NCI-H748 (cell line): ENCODE results near the gene ENAH.
"Not testable (repeated sequence)": the region's sequence is repeated elsewhere in the genome, so short reads cannot be mapped to it uniquely, and the experiment has no call there.

Experiments
- DNase-seq: peaks from one replicate; lab custom pipeline; 2025; ENCODE audit not compliant: unreplicated experiment; lab: John Stamatoyannopoulos, UW

The ENAH gene

DNA sequence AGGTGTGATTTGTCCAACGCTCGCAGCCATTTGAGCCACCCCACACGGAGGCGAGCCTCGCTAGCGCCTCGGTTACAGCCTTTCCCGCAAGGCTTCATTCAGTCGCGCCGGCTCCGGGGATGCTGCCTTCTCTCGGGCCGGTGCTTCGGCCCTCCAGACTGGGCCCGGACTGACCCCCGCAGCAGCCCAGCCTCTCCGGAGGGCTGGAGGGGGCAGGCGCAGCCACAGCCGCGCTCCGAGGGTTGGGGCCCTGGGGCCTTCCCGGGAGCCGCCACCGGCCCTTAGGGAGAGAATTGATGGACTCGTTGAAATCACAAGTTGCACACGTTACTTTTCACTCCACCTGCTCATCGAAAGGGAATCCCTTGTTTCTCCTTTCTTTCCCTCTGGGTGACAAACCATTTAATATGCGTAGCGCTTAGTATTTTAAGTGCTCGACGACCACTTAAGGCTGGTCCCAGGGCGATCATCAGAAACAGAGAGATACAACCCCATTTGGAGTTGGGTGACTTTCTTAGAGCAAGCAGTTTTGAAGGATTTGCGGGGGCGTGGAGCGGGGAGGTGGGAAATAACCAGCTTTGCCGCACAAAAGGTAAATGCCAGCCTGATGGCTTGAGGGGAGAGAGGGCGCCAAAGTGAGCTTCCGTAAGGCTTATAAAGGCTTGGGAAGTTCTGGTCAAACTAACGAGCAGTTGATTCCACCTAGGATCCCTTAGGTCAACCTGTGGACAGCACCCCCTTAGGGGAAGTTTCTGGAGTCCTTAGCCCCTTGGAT, 24.6 kb upstream of the ENAH start:
- no peak for DNase-seq

DNA sequence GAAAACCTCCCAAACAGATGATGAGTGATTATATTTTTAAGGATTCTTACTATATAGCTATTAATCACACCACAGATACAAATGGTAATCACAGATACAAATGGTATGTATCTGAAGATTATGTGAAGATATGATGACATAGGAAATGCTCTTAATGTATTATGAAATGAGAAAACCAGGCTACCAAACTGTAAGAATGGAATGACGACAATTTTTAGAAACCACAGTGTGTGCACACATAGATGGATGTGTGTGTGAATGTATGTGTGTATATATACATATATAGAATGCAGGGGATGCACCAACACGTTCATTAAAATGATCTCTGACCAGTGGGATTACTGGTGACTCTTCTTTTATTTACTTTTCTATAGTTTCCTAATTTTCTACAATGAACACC, 21.5 kb upstream of the ENAH start:
- no peak for DNase-seq

DNA sequence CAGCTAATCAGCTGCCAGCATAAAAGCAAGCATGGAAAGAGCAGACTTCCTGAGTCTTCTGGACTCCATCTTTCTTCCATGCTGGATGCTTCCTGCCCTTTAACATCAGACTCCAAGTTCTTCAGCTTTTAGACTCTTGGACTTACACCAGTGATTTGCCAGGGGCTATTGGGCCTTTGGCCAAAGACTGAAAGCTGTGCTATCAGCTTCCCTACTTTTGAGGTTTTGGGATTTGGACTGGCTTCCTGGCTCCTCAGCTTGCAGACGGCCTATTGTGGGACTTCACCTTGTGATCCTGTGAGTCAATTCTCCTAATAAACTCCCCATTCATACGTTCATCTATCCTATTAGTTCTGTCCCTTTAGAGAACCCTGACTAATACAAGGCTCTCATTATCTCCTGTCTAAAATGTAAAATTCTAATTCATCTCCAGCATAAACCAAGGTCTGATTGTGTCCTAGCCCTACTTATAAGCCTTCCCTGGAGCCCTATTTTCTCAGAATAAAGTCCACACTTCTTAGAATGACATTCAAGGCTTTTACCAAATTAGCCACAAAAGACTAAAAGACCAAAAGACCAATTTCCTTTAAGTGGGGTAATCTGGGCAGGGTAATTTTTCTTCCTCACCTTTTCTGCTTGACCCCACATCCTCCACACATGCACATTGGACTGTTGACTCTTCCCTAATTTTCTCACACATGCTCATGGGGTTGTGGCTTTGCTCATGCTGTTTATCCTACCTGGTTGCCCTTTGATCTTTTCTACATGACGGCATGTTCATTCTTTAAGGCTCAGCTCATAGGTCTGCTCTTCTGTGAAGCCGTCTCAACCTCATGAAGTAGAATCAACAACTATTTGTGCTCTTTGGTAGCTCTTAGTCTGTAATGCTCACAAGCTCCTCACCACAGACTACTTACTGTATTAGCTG, 18.1 kb upstream of the ENAH start:
- no peak for DNase-seq

DNA sequence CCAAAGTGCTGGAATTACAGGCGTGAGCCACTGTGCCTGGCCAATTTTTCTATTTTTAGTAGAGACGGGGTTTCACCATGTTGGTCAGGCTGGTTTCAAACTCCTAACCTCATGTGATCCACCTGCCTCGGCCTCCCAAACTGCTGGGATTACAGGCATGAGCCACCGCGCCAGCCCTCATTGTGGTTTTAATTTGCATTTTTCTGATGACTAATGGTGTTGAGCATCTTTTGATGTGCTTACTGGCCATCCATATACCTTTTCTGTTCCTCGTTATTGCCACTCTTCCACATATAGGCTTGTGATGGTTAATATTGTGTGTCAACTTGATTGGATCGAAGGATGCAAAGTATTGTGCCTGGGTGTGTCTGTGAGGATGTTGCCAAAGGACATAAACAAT, 17.4 kb upstream of the ENAH start:
- no peak for DNase-seq

DNA sequence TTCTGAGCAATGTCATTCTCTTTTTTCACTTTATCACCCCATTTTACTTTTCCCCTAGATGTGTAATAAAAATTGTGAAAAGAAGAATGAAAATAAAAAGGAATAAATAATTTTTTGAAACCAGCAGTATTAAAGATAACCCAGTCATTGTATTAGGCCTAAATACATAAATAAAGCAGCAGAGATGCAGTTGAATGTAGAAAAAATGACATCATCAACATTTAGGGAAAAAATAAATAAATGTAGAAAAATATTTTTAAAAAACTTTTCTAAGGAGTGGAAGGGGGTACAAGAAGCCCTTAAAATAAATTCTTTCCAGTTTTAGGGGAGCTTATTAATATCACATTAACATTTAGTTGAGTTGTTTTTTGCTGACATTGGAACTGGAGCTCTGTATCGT, 15.3 kb upstream of the ENAH start:
- no peak for DNase-seq

DNA sequence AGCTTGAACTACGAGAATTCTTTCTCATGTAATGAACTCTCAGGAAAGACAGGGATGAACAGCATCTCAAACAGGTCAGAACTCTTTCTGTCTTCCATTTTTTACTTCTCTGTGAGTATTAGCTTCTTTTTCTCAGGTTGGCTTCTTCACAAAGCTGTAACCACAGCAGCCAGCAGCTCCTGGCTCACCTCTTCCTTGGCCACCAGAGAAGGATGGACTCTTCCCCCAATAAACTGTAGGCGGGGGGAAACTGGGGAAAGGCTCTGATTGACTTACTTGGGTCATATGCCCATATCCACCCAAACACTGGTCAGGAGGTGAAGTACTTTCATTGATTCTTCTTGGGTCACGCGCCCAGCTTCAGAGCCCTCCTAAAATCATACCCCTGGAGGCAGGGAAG, 14.4 kb upstream of the ENAH start:
- no peak for DNase-seq

DNA sequence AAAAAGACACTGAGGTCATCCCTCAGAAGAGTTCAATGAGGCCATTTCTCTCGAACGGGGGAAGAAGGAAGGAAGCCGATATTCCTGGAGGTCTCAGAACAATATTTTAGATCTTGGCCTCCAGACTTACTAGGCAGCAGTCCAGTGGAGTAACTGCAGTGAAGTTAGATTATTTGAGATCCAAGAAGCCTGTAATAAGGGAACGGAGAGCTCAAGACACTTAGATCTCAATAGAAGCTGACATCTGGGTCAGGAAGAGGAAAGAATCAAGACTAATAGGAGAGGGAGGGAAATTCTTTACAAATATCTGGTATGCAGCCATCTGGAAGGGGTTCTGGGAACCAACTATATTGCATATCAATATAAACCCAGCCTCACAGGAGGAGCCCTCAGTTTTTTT, 13.6 kb upstream of the ENAH start:
- no peak for DNase-seq

DNA sequence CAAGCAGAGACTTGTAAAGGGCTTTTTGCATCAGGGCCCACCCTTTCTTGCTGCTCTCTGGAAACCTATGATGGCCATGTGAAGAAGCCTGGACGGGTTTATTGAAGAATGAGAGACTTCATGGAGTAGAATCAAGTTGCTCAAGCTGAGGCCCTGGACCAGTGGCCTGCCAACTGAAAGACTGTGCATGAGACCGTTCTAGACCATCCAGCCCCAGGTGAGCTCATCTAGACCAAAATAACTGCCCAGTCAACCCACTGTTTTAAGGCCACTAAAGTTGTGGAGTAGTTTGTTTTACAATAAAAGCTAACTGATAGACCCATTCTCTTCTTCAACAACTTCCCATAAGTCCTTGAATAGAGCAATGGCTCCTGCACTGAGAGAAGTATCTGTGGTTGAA, 11.8 kb upstream of the ENAH start:
- DNase-seq: no peak

DNA sequence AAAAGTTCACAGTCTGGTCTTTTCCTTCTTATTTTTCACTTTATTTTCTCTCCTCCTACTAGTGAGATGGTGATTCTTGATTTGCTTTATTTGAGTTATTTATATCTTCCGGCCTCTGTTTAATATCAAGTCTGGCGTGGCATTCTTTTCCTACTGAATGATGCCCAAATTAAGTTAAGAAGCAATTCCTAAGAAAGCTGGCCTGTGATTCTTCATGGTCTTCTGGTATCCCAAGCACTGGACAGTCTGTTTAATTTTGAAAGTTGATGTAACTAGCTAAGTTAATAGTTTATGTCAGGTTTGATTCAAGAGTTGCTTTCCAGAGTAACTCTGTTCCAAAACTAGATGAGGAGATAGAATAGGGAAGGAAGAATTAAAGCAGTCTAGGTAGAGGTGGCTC, 9.2 kb upstream of the ENAH start:
- no peak for DNase-seq

DNA sequence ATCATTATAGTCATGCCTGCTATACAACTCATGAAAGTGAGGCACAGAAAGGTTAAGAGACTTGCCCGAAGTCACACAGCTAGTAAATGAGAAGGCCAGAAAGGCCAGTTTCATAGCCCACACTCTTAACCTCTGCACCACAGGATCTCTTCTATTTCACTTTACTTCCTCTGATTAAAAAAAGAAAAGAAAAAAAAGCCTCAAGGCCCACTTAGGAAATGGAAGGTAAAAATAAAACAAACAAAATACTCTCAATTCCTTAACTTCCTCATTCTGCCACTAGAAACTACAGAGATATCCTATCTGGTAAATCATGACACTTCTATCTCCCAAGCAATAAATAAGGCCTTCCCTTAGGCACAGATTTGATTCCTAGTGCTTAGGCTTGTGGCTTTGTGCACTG, 7.6 kb upstream of the ENAH start:
- no peak for DNase-seq

DNA sequence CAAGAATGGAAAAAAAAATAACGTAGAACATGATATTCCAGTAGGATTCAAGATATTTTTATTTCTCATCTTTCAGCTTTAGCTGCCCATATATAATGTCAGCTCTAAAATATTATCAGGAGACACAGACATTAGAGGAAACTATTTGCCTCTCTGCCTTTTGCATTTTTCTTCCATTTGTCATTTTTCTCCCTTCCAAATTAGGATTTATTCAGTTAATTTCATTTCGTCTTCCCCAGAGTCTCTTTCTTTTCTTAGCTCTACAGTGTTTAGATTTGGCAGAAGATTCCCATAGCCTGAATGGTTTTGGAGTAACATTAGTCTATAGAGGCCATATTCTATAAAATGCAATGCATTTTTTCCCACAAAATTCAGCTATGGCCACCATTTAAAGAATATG, 5.1 kb upstream of the ENAH start:
- DNase-seq: no peak

DNA sequence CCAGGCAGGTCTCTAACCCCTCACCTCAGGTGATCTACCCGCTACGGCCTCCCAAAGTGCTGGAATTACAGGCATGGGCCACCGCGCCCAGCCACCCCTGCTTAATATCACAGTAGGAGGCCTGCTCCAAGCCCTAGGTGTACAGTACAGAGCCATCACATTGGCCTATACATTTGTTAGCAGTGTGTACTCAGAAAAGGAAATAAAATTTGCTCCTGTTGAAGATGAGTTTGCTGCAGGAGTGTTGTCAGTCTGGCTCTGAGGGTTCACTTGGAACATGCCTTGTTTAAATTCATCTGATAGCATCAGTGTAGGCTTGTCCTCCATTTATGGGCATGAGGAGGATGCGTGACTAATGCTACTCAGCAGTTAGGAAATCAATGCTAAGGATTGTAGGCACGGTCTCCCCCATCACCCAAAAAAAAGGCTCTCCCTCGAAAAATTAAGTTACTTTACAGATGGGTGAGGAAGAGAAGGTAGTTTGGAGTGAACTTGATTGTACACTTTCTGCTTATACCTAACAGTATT, 4.6 kb upstream of the ENAH start:
- DNase-seq: no peak

DNA sequence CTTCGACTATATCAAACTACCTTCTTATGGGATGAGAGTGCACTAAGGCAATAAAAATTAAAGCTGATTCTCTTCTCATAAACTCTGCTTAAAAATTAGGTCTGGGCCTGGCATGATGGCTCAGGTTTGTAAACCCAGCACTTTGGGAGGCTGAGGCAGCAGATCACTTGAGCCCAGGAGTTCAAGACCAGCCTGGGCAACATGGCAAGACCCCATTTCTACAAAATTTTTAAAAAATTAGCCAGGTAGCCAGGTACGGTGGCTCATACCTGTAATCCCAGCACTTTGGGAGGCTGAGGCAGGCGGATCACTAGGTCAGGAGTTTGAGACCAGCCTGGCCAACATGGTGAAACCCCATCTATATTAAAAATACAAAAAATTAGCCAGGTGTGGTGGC, 3.3 kb upstream of the ENAH start:
- not testable (repeated sequence) for DNase-seq

DNA sequence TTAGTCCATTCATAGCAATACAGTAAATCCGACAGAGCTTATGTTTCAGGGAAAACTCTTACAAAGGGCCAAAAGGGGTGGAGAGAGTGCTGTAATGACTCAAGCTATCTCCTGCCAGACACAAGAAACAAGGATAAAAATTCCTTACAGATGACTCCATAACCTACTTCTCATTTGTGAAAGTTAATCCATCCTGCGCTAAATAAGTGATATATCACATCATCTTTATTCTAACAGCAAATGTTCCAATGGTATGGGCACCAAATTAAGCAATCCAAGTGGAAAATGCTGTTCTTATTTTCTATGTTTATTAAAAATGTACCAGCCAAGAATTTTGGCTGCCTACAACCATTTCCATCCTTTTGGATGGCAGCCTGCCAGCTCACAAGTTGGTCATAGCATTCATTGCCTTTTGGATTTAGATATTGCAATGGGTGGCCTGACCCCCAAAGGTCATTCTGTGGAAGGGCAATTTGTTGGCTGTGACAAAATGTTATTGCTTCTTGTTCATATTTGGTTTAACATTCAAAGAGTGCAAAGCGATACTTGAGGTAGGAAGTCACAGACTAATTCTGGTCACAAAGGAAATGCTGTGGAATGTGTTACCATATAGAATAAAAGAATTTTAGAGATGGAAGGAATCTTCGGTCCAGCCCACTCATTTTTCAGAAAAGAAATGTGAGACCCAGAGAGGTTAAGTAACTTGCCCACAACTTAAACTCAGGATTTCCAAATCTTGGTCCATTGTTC, 2.8 kb upstream of the ENAH start:
- peak; percentile 2 for DNase-seq

DNA sequence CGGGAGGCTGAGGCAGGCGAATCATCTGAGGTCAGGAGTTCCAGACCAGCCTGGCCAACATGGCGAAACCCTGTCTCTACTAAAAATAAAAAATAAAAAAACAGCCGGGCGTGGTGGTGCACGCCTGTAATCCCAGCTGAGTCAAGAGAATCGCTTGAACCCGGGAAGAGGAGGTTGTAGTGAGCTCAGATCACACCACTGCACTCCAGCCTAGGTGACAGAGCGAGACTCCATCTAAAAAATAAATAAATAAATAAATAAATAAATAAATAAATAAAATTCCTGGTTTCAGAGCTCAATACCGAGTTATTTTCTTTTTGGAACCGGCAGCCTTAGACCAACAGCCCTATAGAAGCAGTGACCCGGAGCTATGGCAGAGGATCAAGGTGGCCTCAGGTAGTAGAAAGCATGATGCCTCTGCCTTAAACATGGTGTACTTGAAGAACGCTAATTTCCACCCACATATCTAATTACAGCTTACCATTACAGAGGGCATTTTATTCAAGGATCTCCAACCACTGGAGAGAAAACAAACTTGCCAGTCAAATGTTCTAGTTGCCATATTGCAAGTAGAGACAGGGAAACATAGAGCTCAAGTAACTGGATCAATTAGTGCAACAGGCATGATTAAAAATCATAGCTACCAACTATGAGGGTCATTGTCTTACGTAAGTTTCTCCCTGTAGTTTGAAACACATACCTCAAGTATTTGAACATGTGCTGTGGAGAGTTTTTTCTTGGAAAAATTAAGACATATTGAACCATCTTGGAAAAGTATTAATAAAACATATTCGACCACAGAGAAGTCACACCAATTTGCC, 2.0 kb upstream of the ENAH start:
- no peak for DNase-seq

DNA sequence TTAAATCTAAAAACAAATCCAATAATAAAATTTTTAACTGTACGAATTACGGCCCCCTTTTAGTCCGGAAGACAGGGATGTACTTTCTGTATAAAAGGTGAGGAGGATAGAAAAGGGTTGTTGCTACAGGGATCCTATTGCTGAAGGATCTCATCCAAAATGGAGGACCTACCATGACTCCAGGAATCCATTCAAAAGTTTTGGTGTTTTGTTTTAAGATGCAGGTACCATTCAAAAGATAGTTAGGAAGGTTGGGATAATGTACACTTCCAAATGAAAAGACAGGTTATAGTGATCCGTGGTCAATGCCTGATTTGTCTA, 1.3 kb upstream of the ENAH start:
- DNase-seq: no peak

DNA sequence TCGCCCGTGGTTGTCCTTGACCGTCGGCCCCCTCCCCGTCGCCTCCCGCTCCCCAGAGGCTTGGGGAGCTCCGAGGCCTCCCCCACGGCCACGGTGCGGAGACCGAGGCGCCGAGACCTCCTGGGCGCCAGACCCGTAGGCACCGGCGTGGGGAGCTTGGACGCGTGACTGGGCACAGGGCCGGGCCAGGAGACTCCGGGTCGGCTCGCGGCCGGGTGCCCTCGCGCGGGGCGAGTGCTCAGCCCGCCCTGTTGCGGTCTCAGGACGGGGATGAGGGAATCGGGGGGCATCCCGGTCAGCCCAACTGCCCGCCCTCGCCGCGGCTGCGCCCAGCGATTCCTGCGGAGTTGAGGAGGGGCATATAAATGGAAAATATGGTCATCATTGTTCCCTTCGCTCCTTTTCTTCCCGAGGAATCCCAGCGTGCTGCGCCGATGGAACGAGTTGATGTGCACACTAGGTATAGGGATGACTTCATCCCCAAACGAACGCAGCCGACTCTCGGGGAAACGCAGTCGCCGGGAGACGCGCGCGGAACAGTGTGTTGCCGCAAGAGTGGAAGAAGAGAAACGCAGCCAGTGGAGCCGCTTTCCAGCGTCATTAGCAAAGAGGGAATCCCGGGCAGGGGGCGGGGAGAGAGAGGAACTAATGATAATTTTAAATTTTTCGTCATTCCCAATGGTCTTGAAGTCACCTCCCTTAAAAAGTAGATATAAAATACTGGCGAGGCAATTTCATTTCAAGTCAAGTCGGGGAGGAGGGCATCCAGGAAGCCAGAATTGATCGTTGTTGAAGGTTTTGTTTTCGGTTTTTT, 747 bp upstream of the ENAH start:
- DNase-seq: peak; percentile 83

DNA sequence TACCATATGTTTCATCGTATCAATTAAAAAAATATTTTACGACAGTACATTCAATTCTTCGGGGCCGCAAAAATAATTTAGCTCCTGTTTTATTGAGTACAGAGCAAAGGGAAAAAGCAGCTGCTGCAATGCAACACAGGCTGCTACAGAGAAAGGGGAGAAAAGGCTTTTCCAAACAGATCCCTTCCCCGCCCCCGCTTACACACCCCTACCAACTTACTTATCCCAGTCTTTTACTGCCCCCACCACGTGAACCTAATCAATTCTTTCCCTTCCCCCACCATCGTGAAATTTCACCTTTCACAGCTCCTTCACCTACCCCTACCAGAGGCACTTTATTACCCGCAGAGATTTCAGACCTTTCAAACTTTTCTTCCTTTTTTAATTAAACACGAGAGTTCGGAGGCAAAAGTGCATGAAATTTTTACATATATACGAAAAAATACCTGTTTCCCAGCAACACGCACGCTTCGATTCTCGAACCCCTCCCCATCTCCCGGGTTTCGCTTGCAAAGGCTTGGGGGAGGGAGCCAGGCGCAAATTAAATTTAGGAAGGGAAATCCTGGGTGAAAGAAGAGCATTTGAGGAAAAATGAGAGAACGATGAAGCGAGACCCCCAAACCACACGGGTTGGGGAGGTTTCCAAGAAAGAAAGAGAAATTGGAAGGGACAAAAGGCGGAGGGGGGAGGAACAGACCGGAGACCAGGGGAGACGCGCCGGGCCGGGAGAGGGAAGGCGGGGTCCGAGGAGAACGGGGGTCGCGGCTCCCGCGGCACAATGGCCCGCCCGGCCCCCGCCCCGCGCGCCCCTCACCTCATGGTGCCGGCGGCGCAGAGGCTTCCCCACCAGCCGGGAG, 823 bp downstream of the ENAH start:
- peak; percentile 68 for DNase-seq

DNA sequence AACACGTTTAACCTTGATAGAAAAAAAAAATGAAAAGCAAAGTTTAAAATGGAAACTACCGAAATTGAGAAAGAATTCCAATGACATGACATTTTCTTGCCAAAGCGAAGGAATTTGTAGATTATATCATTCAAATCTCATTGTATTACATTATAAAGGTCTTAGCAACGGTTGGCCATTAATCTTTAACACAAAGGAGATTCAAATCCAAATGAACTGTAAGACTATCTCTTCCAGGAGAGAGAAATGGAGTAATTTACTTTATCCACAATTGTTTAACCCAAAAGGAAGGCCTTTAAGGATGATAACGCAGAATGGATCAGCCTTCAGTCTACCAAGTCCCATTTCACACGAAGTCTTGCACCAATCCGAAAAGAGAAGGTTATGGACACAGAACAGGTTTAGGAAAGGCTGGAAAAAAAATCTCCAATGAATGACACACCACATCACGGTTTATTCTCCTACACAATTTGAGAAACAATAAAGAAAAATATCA, 1.5 kb downstream of the ENAH start:
- peak; percentile 39 for DNase-seq
